HG03354 (cell line): ENCODE measurements around the gene CACNA1B.

ENCODE experiments used
- ATAC-seq: cut with Tn5 transposase; IDR thresholded peaks from one replicate; pipeline ENCODE4 v1.9.1; 2021; ENCODE audit warnings: mild to moderate bottlenecking; ENCODE audit not compliant: unreplicated experiment, poor library complexity, severe bottlenecking

CACNA1B gene

DNA sequence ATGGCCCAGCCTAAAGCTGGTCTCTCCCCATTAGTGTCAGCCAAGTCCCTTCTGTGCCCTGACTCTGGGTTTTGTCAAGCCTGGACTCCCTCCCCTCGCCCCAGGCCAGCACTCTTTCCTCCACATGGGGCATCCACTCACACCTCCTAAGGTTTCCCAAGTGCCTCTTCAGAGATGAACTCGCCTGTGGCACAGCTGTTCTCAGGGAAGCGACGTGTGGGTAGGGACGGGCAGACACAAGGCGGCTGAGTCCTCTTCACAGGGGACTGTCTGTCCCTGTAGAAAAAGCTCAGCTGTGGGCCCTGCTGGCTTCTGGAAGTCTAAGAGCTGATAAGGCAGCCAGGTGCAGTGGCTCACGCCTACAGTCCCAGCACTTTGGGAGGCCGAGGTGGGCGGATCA lies 78.5 kb downstream of the CACNA1B start:
- no peak for ATAC-seq

DNA sequence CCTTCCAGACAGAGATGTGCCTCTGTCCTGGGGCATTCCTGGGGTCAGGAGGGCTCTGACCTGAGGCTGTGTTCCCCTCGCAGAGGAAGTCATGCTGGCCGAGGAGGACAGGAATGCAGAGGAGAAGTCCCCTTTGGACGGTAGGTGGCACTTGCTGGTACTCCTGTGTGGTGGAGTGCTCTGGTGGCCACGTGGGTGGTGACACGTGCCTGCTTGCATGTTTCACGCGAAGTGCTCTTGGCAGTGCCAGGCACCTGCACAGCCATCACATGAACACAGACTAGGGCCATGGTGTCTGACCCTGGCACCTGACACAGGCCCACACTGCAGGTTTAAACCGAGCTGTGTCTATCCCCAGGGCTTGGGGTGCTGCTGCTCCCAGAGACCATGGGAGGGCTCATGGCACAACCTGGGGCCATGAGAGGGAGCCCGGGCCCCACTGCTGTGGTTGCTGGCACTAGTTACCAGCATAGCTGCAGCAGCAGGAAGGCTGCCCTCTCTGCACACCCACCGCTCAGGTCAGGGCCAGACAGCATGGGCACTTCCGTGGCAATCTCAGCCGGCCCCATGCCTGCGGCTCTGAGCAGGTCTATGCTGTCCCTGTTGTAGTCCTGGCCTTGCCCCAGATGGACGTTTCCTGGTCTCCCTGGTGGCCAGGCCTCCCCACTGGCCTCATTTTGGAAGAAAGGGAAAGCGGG lies 79.3 kb downstream of the CACNA1B start:
- ATAC-seq, result no peak

DNA sequence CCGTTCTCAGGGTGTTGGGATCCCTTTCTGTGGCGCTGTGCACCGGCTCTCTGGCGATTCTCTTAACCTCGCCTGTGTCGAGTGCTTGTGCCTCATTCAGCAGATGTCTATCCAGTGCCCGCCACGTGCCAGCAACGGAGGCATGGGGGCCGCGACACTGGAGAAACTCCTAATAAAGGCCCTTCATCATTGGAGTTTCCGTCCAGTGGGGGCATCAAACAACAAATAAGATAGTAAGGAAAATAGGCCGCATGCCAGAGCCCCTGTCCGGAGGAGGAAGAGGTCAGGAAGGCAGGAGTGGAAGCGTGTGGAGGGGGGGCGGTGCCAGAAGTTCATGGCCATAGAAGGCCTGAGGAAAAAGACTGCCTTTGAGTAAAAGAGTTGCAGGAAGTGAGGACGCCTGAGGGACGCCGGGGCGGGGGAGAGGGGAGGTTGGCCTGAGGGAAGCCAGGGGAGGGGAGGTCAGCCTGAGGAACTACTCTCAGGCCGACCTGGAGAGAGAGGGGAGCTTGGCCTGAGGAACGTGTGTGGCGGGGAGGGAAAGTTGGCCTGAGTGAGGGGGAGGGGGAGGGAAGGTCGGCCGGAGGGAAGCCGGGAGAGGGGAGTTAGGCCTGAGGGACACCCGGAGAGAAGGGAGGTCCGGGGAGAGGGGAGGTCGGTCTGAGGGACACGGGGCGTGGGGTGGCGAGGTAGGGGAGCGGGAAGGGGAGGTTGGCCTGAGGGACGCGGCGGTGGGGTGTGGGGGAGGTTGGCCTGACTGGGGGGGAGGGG lies 82.2 kb downstream of the CACNA1B start:
- no peak for ATAC-seq

DNA sequence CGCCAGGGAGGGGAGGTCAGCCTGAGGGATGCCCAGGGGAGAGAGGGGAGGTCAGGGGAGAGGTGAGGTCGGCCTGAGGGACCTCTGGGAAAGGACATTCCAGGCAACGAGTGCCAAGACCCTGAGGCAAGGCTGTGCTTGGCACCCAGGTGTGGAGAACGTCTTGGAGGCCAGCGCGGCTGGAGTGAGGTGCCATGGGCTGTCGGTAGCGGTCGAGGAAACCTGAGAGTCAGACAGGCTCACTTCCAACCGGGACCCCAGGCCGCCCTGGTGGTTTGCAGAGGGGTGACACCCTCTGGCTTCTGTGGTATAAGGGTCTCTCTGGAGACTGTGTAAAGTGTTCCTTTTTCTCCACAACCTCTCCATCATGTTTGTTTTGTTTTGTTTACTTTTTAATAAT lies 82.9 kb downstream of the CACNA1B start:
- no peak for ATAC-seq

- ATAC-seq, result no peak
Measured at GRCh38 chr9:137963525-137963924, 85.9 kb downstream of the CACNA1B start.

DNA sequence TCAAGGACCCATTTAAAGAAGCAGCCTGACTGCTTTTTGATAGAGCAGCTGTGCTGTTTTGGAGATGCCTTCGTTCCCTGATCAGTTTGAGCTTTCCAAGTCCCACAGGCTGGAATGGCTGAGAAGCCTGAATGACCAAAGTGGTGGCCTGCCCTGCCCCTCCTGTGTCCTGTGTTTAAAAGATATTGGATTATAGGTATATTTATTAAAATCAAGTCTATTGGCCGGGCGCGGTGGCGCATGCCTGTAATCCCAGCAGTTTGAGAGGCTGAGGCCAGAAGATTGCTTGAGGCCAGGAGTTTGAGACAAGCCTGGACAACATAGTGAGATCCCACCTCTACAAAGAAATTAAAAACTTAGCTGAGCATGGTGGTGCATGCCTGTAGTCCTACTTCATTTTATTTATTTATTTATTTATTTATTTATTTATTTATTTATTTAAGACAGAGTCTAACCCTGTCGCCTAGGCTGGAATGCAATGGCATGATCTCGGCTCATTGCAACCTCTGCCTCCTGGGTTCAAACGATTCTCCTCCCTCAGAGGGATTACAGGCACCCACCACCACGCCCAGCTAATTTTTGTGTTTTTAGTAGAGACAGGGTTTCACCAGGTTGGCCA lies 87.7 kb downstream of the CACNA1B start:
- ATAC-seq, result no peak

- no peak for ATAC-seq
Measured at GRCh38 chr9:137967280-137967953, 89.8 kb downstream of the CACNA1B start.

DNA sequence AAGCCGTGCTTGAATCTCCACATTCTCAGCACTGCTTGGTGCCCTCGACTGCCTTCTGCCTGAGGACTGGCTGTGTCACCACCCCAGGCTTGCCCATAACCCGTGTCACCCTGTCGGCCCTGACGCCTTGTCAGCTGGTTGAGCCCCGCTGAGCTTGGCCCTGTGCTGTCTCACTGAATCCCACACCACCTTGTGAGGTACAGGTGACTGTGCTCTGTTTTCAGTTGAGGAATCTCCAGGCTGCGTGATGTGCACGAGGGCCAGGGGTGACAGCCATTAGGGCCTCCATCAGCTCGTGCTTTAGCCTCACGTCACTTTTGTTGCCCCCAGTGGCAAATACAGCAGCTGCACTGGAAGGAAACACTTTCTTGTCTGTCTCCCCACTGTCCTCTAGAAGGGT lies 90.7 kb downstream of the CACNA1B start:
- ATAC-seq, result no peak

GRCh38 chr9:137969008-137969407 lies 91.4 kb downstream of the CACNA1B start:
- ATAC-seq, result no peak

DNA sequence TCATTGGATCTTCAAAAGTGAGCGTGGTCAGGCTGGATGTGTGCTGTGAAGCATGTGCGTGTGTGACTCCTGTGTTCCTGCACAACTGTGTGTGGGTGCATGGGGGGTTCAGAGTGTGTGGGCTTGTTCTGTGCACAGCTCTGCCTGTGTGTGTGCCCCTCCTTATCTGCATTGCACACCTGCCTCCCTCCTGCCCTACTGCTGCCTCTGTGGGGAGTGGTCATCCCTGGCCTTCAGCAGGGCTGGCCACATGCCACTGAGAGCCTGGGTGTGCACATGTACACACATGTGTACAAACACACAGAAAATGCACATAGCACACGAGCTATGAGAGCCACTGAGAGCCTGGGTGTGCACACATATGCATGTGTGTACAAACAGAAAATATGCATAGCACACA lies 92.1 kb downstream of the CACNA1B start:
- ATAC-seq, result no peak

DNA sequence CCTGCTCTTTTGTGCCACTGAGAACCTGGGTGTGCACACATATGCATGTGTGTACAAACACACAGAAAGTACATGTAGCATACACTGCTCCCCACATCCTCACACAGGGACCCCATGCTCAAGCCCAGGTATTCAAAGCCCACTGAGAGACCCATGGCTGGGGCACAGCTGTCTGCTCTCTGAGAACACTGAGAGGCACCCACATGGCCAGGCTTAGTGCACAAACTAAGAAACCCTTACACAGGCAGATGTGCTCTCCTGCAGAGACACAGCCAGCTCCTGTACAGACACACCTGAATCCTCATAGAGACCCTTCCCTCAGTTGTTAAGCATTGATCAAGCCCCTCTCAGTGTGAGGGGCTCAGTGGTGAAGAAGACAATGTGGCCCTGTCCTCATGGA lies 92.5 kb downstream of the CACNA1B start:
- no peak for ATAC-seq

DNA sequence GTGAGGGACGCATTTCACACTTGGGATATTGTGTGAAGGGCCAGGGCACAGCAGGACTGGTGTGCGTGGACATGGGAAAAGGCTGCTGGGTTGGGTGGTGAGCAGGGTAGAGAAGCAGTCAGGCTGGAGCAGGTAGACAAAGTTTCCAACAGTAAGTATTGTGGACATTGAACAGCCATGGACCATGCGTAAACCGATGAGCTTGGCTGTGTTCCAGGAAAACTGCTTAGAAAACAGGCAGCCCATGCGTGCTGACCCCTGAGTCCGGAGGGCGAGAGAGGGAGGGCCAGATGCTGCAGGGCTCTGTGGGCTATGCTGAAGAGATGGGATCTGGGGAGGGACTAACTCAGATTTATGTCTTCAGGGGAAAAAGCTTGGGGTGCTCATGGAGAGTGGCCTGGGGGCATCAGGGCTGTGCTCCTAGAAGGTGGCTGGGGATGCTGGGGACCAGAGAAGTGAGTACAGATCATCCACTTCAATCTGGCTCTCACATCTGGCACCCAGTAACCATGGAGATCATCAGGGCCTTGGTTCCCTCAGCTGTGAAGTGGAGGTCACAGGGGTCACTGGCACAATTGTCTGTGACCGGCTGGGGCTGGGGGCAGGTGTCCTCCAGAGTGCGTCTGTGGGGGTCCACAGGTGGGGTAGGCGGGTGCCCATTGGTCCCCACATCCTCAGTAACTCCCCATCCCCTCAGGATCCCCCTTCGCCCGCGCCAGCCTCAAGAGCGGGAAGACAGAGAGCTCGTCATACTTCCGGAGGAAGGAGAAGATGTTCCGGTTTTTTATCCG lies 93.3 kb downstream of the CACNA1B start:
- no peak for ATAC-seq

- ATAC-seq, result no peak
Measured at GRCh38 chr9:137971477-137972138, 94.0 kb downstream of the CACNA1B start.

DNA sequence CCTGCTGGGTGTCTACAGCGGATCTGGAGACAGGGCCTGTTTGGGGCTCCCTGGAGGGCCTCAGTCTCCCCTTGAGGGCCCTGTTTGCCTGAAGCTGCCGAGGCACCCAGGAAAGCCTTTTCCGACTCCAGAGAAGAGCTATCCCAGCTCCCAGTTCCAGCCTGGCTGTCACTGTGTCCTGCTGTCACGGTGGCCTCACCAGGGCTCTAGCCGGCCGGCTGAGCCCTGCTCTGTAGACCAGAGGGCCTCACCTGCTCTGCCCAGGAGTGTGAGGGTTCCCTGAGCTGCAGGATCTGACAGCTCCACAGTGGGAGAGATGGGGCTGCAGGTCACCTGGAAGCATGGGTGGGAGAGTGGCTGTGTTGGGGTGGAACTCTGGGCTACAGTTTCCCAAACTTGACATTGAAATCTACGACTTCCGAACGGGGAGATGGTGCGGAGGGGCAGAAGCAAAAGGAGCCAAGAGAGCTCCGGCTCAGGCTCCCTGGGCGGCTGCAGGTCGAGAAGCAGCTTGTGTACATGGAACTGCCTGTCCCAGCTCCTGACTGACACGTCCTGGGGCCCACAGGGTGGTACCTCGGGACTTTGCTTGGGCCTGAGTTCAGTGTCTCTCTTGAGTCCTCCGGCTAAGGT lies 94.9 kb downstream of the CACNA1B start:
- no peak for ATAC-seq

GRCh38 chr9:137972988-137973470 lies 95.4 kb downstream of the CACNA1B start:
- no peak for ATAC-seq

GRCh38 chr9:137973829-137974416 lies 96.3 kb downstream of the CACNA1B start:
- no peak for ATAC-seq

GRCh38 chr9:137974746-137975526 lies 97.4 kb downstream of the CACNA1B start:
- ATAC-seq, result no peak

- no peak for ATAC-seq
Measured at GRCh38 chr9:137975527-137975913, 97.9 kb downstream of the CACNA1B start.
